ENCODE results near the gene BCL7C.
"Not testable (repeated sequence)": the region's sequence is repeated elsewhere in the genome, so short reads cannot be mapped to it uniquely, and the experiment has no call there.

Gene BCL7C

GRCh38 chr16:30894540-30895368 is 877 bp upstream of the BCL7C start:
- no peak for DNase-seq

- DNase-seq: peak; percentile 15 to 30
These were observed 497 bp downstream of the BCL7C start for GRCh38 chr16:30893417-30893743.

- peak; percentile 9 to 22 for DNase-seq
These were observed 1.0 kb downstream of the BCL7C start for GRCh38 chr16:30892670-30893416.

- DNase-seq: not testable (repeated sequence)
These were observed 2.6 kb downstream of the BCL7C start for GRCh38 chr16:30891043-30891823.

- no peak for DNase-seq
These were observed 4.2 kb downstream of the BCL7C start for GRCh38 chr16:30889721-30890120.

- no peak for DNase-seq
These were observed 4.9 kb downstream of the BCL7C start for GRCh38 chr16:30888856-30889499.

- no peak for DNase-seq
These were observed 6.0 kb downstream of the BCL7C start for GRCh38 chr16:30887927-30888326.

- DNase-seq: no peak
These were observed 7.7 kb downstream of the BCL7C start for GRCh38 chr16:30886145-30886544.

- no peak for DNase-seq
These were observed 8.7 kb downstream of the BCL7C start for GRCh38 chr16:30885196-30885595.

GRCh38 chr16:30884760-30885159 is 9.1 kb downstream of the BCL7C start:
- no peak for DNase-seq

GRCh38 chr16:30882429-30883310 is 11.2 kb downstream of the BCL7C start:
- DNase-seq: no peak

- DNase-seq: no peak
These were observed 17.0 kb downstream of the BCL7C start for GRCh38 chr16:30876867-30877266.

- DNase-seq: peak; percentile 33 to 38
These were observed 17.7 kb downstream of the BCL7C start for GRCh38 chr16:30875871-30876801.

GRCh38 chr16:30874821-30875717 is 18.8 kb downstream of the BCL7C start:
- peak; percentile 90 to 91 for DNase-seq

GRCh38 chr16:30874244-30874820 is 19.5 kb downstream of the BCL7C start:
- DNase-seq: peak; percentile 9 to 22

- no peak for DNase-seq
These were observed 23.0 kb downstream of the BCL7C start for GRCh38 chr16:30870904-30871303.

GRCh38 chr16:30867747-30868146 is 26.1 kb downstream of the BCL7C start:
- DNase-seq: no peak

GRCh38 chr16:30866031-30866430 is 27.8 kb downstream of the BCL7C start:
- DNase-seq: no peak

GRCh38 chr16:30863178-30863577 is 30.7 kb downstream of the BCL7C start:
- DNase-seq: not testable (repeated sequence)
